Mesothelial cell of epicardium (in vitro differentiated cells): ENCODE data around the gene MIR17HG. TPM values are rescaled to one million over a fixed set of nuclear protein-coding genes. Genes with fewer than 3 reads are reported as not detected.
"Not testable (repeated sequence)": the region's sequence is repeated elsewhere in the genome, so short reads cannot be mapped to it uniquely, and the experiment has no call there.

Experiments used
- DNase-seq, 2 experiments: peaks; one replicate each; pipeline ENCODE4 v3.0.0; 2021; ENCODE audit warnings: low spot score in 2 of 2; ENCODE audit not compliant: unreplicated experiment in 2 of 2
- H3K27ac Mint-ChIP-seq: 2 replicates; pipeline ENCODE4 v1.8.0; 2021; ENCODE audit warnings: mixed read lengths
- H3K27me3 Mint-ChIP-seq: 2 replicates; pipeline ENCODE4 v1.8.0; 2021; ENCODE audit warnings: low read depth, mixed read lengths
- H3K36me3 Mint-ChIP-seq: 2 replicates; pipeline ENCODE4 v1.8.0; 2021; ENCODE audit warnings: mixed read lengths
- H3K4me1 Mint-ChIP-seq: 2 replicates; pipeline ENCODE4 v1.8.0; 2021; ENCODE audit warnings: mixed read lengths
- H3K4me3 Mint-ChIP-seq: 2 replicates; pipeline ENCODE4 v1.8.0; 2021; ENCODE audit warnings: mild to moderate bottlenecking, moderate library complexity, mixed read lengths
- H3K9me3 Mint-ChIP-seq: 2 replicates; pipeline ENCODE4 v1.8.0; 2021; ENCODE audit warnings: mixed read lengths
- total RNA-seq: library from RNA; stranded (reverse); gene quantifications from 3 replicates; pipeline ENCODE4 v1.2.1, GENCODE V29; 2021
- TF ChIP-seq, protein P1 (sequence below): fragments of 200-600 bp; sonication (generic); IDR thresholded peaks from one replicate; pipeline ENCODE4 v1.5.0; 2021; ENCODE audit warnings: antibody characterized with exemption; ENCODE audit not compliant: unreplicated experiment

MIR17HG gene
- total RNA-seq, 1 donor from 2014 or later, result 16.5 TPM

DNA sequence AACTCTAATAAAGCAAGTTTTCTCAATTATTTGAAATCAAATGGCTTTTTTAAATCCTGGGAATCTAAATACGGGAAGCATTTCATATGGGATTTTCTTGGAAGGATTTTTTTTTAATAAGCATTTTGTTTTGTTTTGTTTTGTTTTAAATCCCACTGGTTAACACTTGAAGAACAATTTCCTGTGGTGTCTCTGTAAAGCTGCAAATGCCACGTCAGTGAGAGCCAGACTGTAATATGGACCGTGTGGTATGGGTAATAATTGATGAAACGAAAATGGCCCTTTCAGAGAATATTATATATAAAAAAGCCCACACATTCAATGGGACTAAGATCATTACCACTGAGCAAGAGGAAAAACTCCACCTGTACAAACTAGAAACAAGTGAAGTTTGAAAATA is 33.9 kb upstream of the MIR17HG start:
- Mint-ChIP-seq H3K36me3 (no peaks in the 10 kb centered on the region), H3K9me3 (no peaks in the 10 kb centered on the region), H3K27ac (no peak overlapping the region), H3K4me3 (no peak overlapping the region), H3K27me3 (peaks cover 1% of the 10 kb centered on the region), H3K4me1 (no peaks in the 10 kb centered on the region)
- TF ChIP-seq, protein P1, sequence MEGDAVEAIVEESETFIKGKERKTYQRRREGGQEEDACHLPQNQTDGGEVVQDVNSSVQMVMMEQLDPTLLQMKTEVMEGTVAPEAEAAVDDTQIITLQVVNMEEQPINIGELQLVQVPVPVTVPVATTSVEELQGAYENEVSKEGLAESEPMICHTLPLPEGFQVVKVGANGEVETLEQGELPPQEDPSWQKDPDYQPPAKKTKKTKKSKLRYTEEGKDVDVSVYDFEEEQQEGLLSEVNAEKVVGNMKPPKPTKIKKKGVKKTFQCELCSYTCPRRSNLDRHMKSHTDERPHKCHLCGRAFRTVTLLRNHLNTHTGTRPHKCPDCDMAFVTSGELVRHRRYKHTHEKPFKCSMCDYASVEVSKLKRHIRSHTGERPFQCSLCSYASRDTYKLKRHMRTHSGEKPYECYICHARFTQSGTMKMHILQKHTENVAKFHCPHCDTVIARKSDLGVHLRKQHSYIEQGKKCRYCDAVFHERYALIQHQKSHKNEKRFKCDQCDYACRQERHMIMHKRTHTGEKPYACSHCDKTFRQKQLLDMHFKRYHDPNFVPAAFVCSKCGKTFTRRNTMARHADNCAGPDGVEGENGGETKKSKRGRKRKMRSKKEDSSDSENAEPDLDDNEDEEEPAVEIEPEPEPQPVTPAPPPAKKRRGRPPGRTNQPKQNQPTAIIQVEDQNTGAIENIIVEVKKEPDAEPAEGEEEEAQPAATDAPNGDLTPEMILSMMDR, result no peak
- DNase-seq, result no peak

DNA sequence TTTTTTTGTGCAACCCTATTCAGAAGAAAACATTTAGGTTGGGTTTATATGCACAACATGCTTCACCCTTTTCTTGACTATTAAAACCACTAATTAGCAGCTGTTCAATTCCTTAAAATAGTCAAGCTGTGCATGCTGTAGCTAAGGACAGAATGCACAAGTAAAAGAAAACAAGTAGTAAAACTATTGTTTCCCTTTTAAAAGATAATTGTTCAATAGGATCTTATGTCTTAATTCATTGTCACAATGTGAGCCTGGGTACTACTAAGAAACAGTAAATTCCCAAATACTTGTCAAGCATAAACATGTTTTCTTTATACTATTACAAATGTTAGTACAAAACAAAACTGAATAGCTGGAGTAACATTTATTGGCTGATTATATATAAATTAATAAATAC is 32.6 kb upstream of the MIR17HG start:
- H3K27me3 Mint-ChIP-seq, result peaks cover 1% of the 10 kb centered on the region
- DNase-seq, result no peak
- H3K4me1 Mint-ChIP-seq, result no peaks in the 10 kb centered on the region
- H3K27ac Mint-ChIP-seq, result no peak overlapping the region
- H3K36me3 Mint-ChIP-seq, result no peaks in the 10 kb centered on the region
- no peak overlapping the region for H3K4me3 Mint-ChIP-seq
- H3K9me3 Mint-ChIP-seq, result no peaks in the 10 kb centered on the region
- TF ChIP-seq, protein P1, result no peak

DNA sequence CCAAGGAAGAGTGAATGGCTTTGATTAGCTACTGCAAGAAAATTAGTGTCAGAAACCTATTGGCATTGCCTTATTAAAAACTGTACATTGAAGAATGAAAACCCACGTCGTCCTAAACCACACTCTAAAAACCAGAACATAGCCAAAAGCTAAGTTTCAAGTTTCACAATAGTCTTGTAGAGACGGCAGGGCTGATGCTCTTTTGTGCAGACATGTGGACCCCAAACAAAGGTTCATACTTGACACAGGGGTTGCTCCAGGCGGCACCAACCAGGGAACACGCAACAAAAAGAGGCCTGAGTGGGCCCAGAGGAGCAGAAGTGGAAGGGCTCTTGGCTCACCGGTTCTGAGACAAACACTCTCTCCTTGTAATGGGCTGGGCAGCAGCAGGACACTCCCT is 28.6 kb upstream of the MIR17HG start:
- H3K27ac Mint-ChIP-seq, result no peak overlapping the region
- no peaks in the 10 kb centered on the region for H3K9me3 Mint-ChIP-seq

DNA sequence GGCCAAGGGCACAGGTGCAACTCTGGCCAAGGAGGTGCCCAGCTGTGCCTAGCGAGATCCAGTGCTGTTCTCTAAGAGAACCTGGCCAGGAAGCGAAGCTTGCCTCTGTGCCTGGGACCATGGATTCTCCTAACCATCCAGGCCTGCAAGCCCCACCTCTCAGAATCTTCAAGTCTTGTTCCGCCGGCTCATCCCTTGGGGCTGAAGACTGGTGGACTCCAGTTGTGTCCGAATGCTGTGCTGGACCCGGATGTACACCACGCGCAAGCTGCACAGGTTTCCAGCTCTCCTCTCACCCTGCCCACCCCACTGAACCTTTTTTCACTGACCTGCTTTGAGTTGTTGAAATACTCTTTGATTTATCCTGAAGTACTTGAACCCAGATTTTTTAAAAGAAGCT is 27.5 kb upstream of the MIR17HG start:
- H3K27ac Mint-ChIP-seq, result no peak overlapping the region
- H3K4me3 Mint-ChIP-seq, result no peak overlapping the region
- TF ChIP-seq, protein P1, result no peak
- no peak for DNase-seq
- H3K36me3 Mint-ChIP-seq, result no peaks in the 10 kb centered on the region
- H3K27me3 Mint-ChIP-seq, result peaks cover 14% of the 10 kb centered on the region
- no peaks in the 10 kb centered on the region for H3K4me1 Mint-ChIP-seq
- H3K9me3 Mint-ChIP-seq, result no peaks in the 10 kb centered on the region

More for the DNA sequence above, 28.6 kb upstream of the MIR17HG start:
- TF ChIP-seq, protein P1, result no peak
- H3K36me3 Mint-ChIP-seq, result no peaks in the 10 kb centered on the region
- no peak for DNase-seq
- H3K4me1 Mint-ChIP-seq, result no peaks in the 10 kb centered on the region
- H3K4me3 Mint-ChIP-seq, result no peak overlapping the region
- peaks cover 14% of the 10 kb centered on the region for H3K27me3 Mint-ChIP-seq

DNA sequence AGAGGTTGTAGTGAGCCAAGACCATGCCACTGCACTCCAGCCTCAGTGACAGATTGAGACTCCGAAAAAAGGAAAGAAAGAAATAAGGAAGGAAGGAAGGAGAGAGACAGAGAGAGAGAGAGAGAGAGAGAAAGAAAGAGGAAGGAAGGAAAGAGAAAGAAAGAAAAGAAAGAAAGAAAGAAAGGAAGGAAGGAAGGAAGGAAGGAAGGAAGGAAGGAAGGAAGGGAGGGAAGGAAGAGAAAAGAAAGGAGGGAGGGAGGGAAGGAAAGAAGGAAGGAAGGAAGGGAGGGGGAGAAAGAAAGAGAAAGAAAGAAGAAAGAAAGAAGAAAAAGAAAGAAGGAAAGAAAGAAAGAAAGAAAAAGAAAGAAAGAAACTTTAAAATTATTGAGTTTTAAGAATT is 26.5 kb upstream of the MIR17HG start:
- H3K36me3 Mint-ChIP-seq, DNase-seq, H3K4me3 Mint-ChIP-seq, H3K4me1 Mint-ChIP-seq, H3K9me3 Mint-ChIP-seq, H3K27ac Mint-ChIP-seq: not testable (repeated sequence)
- H3K27me3 Mint-ChIP-seq, result peaks cover 14% of the 10 kb centered on the region

DNA sequence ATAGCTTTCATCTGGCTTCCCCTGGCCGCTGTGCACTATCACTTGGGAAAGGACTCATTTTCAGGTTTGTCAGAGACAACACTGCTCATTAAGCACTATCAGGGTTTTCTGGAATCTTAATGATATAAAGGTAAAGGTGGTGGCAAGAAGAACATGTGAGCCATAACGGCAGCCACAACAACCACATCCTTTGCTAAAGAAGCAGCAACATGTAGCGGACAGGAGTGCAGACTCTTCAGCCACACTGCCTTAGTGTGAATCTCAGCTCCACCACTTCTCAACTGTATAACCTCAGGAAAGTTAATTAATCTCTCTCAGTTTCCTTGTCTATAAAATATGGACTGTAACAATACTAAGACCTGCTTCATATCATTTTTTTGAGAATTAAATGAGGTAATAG is 24.1 kb upstream of the MIR17HG start:
- no peaks in the 10 kb centered on the region for H3K9me3 Mint-ChIP-seq
- TF ChIP-seq, protein P1, result no peak
- no peak overlapping the region for H3K27ac Mint-ChIP-seq
- no peaks in the 10 kb centered on the region for H3K4me1 Mint-ChIP-seq
- no peak overlapping the region for H3K4me3 Mint-ChIP-seq
- peaks cover 12% of the 10 kb centered on the region for H3K27me3 Mint-ChIP-seq
- no peaks in the 10 kb centered on the region for H3K36me3 Mint-ChIP-seq
- DNase-seq, result no peak
